WTC11 (cell line): ENCODE data around the gene FAM13A. TPM values are rescaled to one million over a fixed set of nuclear protein-coding genes. Genes with fewer than 3 reads are reported as not detected.

Experiments
- CREB1 ChIP-seq: sonication (generic); formaldehyde crosslinking; IDR thresholded peaks from 2 replicates; pipeline ENCODE4 v1.8.0; 2023; ENCODE audit warnings: mild to moderate bottlenecking, missing genetic modification reagents
- CREM ChIP-seq: sonication (generic); formaldehyde crosslinking; IDR thresholded peaks from 2 replicates; pipeline ENCODE4 v1.8.1; 2022; ENCODE audit warnings: mild to moderate bottlenecking, missing genetic modification reagents, moderate library complexity
- EMX1 ChIP-seq: fragments of 250-450 bp; sonication (Bioruptor Pico); IDR thresholded peaks from 2 replicates; pipeline ENCODE4 v1.8.0; 2021; ENCODE audit warnings: mild to moderate bottlenecking
- ETV6 ChIP-seq: sonication (generic); formaldehyde crosslinking; IDR thresholded peaks from 2 replicates; pipeline ENCODE4 v1.8.1; 2022; ENCODE audit warnings: mild to moderate bottlenecking, missing genetic modification reagents
- HMGA2 ChIP-seq: fragments of 250-450 bp; sonication (Bioruptor Pico); IDR thresholded peaks from 2 replicates; pipeline ENCODE4 v1.4.0; 2021; ENCODE audit warnings: mild to moderate bottlenecking, moderate library complexity
- IRF1 ChIP-seq: sonication (generic); formaldehyde crosslinking; IDR thresholded peaks from 2 replicates; pipeline ENCODE4 v1.8.0; 2023; ENCODE audit warnings: missing genetic modification reagents
- NFE2L1 ChIP-seq: sonication (generic); formaldehyde crosslinking; IDR thresholded peaks from 2 replicates; pipeline ENCODE4 v1.8.1; 2023; ENCODE audit warnings: missing genetic modification reagents
- NFYB ChIP-seq: sonication (generic); formaldehyde crosslinking; conservative IDR thresholded peaks from 2 replicates; pipeline ENCODE4 v1.8.0; 2022; ENCODE audit warnings: low read depth, missing genetic modification reagents
- NR3C1 ChIP-seq: sonication (generic); formaldehyde crosslinking; conservative IDR thresholded peaks from 2 replicates; pipeline ENCODE4 v1.8.1; 2023; ENCODE audit warnings: low read depth, mild to moderate bottlenecking, missing genetic modification reagents
- PRDM15 ChIP-seq: sonication (generic); formaldehyde crosslinking; IDR thresholded peaks from 2 replicates; pipeline ENCODE4 v1.8.0; 2022; ENCODE audit warnings: missing genetic modification reagents
- PRRX2 ChIP-seq: fragments of 250-450 bp; sonication (Bioruptor Pico); IDR thresholded peaks from 2 replicates; pipeline ENCODE4 v1.8.0; 2021; ENCODE audit warnings: mild to moderate bottlenecking
- SMAD3 ChIP-seq: sonication (generic); formaldehyde crosslinking; IDR thresholded peaks from 2 replicates; pipeline ENCODE4 v1.8.0; 2022; ENCODE audit warnings: missing genetic modification reagents, mild to moderate bottlenecking, borderline replicate concordance
- SMAD4 ChIP-seq: sonication (generic); formaldehyde crosslinking; IDR thresholded peaks from 2 replicates; pipeline ENCODE4 v1.8.0; 2022; ENCODE audit warnings: mild to moderate bottlenecking, missing genetic modification reagents
- STAT6 ChIP-seq: sonication (generic); formaldehyde crosslinking; conservative IDR thresholded peaks from 2 replicates; pipeline ENCODE4 v1.8.1; 2023; ENCODE audit warnings: mild to moderate bottlenecking, low read depth, missing genetic modification reagents, moderate library complexity
- USF2 ChIP-seq: sonication (generic); formaldehyde crosslinking; IDR thresholded peaks from 2 replicates; pipeline ENCODE4 v1.8.1; 2023; ENCODE audit warnings: mild to moderate bottlenecking, missing genetic modification reagents, moderate library complexity
- ZNF138 ChIP-seq: sonication (generic); formaldehyde crosslinking; conservative IDR thresholded peaks from 2 replicates; pipeline ENCODE4 v1.8.1; 2022; ENCODE audit warnings: mild to moderate bottlenecking, moderate library complexity, missing genetic modification reagents
- ZNF219 ChIP-seq: sonication (generic); formaldehyde crosslinking; IDR thresholded peaks from 2 replicates; pipeline ENCODE4 v1.8.0; 2023; ENCODE audit warnings: missing genetic modification reagents, mild to moderate bottlenecking, borderline replicate concordance
- ZNF263 ChIP-seq: sonication (generic); formaldehyde crosslinking; IDR thresholded peaks from 2 replicates; pipeline ENCODE4 v1.8.1; 2022; ENCODE audit warnings: low read depth, mild to moderate bottlenecking, moderate library complexity, missing genetic modification reagents
- ZNF281 ChIP-seq: sonication (generic); formaldehyde crosslinking; IDR thresholded peaks from 2 replicates; pipeline ENCODE4 v1.8.0; 2023; ENCODE audit warnings: mild to moderate bottlenecking, missing genetic modification reagents
- ZNF512 ChIP-seq: sonication (generic); formaldehyde crosslinking; IDR thresholded peaks from 2 replicates; pipeline ENCODE4 v1.8.1; 2022; ENCODE audit warnings: missing genetic modification reagents, borderline replicate concordance
- total RNA-seq: library from RNA; stranded (reverse); gene quantifications from 3 replicates; pipeline ENCODE4 v1.2.3, GENCODE V29; 2021

Gene FAM13A
- total RNA-seq, 1 experiment from 2014 or later = 14.6 TPM

GRCh38 chr4:88823058-88823919, 233.7 kb downstream of the FAM13A start (continued):
- TF ChIP-seq ZNF281 (no peak), SMAD3 (CRISPR knock-in tag) (no peak), ZNF138 (CRISPR knock-in tag) (no peak), USF2 (CRISPR knock-in tag) (no peak), NFE2L1 (CRISPR knock-in tag) (no peak), NFYB (CRISPR knock-in tag) (0 out of 2 replicates have a peak, but pooled peaks have one; percentile 8), ZNF219 (CRISPR knock-in tag) (no peak), ZNF512 (CRISPR knock-in tag) (no peak), ZNF263 (peak; percentile 99), PRRX2 (CRISPR knock-in tag) (no peak), EMX1 (CRISPR knock-in tag) (no peak), CREM (no peak), IRF1 (CRISPR knock-in tag) (no peak), STAT6 (CRISPR knock-in tag) (no peak), HMGA2 (no peak), CREB1 (CRISPR knock-in tag) (no peak), NR3C1 (CRISPR knock-in tag) (no peak), SMAD4 (CRISPR knock-in tag) (no peak), ETV6 (CRISPR knock-in tag) (peak; percentile 39; the same call in 1 of the 2 replicates), PRDM15 (CRISPR knock-in tag) (no peak)
- TF ChIP-seq, all 79 proteins: peak for 8
